A549 treated with ZK216348 at 1 μM for 4 hours (cell line): ENCODE data around the gene CRYGA. TPM values are rescaled to one million over a fixed set of nuclear protein-coding genes. Genes with fewer than 3 reads are reported as not detected.

Source experiments
- total RNA-seq: library from RNA; stranded (reverse); fragments of 200-300 nt; extraction: Qiagen RNA extraction; gene quantifications from 5 replicates; pipeline ENCODE4 v1.2.3, GENCODE V29; 2022; ENCODE audit warnings: low read depth

CRYGA gene
- not detected in 5 replicates for total RNA-seq

DNA sequence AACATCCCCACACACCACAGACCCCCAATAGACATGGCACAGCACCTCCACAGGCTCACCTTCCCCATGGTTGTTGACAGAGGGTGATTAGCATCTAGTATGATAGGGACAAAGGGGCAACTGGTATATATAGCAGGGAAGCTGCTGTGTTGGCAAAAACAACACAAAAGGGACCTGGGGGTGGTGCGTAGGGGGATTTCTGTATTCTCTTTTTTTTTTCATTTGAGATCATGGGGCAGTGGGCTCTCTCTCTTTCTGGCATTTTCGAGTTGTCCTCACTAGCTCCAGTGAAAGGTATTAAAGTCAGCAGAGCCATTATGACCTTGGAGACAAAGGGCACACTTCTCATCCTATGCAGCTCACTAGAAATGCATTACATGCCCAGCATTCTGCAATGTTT, at the start of gene CRYGA:
TSS of gene CRYGA (minus strand) at position 101 of the 400 bp plus-strand sequence. CDS start at position 68, 33 bp downstream.

GRCh38 chr2:208189810-208190503, 26.6 kb upstream of the CRYGA start, which contains the start of gene C2orf80:
Gene C2orf80, minus strand, starts transcription at chr2:208190030. Its CDS starts 3,044 bp downstream, at chr2:208186986.

DNA sequence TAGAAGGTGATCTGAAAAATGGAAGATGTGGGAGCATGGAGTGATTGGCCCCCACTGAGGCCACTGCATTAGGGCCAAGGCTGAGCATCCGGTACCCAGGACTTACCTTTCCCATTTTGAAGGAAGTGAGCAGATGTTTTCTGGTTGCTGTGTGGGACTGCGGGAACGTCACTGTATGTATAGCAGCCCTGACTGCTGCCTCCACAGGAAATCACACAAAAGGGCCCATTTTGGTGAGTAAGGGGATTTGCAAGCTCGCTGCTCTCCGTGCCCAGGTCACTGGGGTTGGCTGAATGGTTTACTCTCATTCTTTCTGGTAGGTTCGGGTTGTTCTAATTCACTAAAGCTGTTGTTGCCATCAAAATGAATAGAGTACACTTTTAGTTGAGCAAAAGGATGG, 17.4 kb downstream of the CRYGA start, which contains the start of gene CRYGB:
TSS of gene CRYGB (minus strand) at position 153 of the 400 bp plus-strand sequence. CDS start at position 115, 38 bp downstream.

GRCh38 chr2:208129744-208130711, 33.4 kb downstream of the CRYGA start, which contains the start of gene CRYGC:
Gene CRYGC, minus strand, starts transcription at chr2:208129828. Its CDS starts 36 bp downstream, at chr2:208129792.

DNA sequence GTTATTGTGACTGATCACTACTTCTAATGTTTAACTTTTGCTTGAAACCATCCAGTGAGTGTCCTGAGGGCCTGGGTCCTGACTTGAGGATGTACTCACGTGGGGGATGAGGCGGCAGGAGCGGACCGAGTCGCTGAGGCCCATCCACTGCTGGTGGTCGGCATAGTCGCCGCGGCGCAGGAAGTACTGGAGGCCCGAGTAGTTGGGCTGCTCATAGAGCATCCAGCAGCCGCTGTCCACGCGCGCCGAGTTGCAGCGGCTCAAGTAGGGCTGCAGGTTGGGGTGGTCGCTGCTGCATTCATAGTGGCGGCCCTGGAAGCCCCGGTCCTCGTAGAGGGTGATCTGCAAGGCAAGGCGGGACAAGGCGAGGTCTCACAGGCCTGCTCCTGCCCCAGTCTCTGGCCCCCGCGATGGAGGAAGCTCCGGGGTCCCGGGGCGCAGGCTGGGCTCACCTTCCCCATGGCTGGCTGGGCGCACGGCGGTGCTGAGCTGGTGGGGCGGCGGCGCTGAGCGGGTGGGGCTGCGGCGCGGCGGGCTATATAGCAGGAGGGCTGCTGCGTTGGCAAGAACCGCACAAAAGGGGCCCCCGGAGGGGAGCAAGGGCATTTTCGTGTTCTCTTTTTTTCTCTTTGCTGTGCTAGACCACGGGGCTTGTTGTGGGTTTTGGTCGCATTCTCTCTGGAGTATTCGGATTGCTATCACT, 39.2 kb downstream of the CRYGA start, which contains the start of gene CRYGD:
TSS of gene CRYGD (minus strand) at position 512 of the 703 bp plus-strand sequence. CDS start at position 461, 51 bp downstream.

Other genes starting within 250 kb of the CRYGA start
- 1.9 to 3.1 TPM (median 2.6 TPM) in 5 replicates for gene PLEKHM3, start 138.1 kb downstream of the CRYGA start, total RNA-seq
- gene CRYGD, start 39.1 kb downstream of the CRYGA start, total RNA-seq, result not detected in 5 replicates
- not detected in 5 replicates for gene CRYGC, start 33.8 kb downstream of the CRYGA start, total RNA-seq
- gene CRYGB, start 17.4 kb downstream of the CRYGA start, total RNA-seq, result not detected in 5 replicates
- gene C2orf80, start 26.4 kb upstream of the CRYGA start, total RNA-seq, result not detected in 5 replicates
- gene IDH1, start 91.5 kb upstream of the CRYGA start, total RNA-seq, result 76.4 to 89.5 TPM (median 83.4 TPM) in 5 replicates
- gene PIKFYVE, start 102.7 kb upstream of the CRYGA start, total RNA-seq, result 3.5 to 8.9 TPM (median 6.8 TPM) in 5 replicates
- gene PTH2R, start 243.2 kb upstream of the CRYGA start, total RNA-seq, result not detected in 5 replicates